ENCODE data around the gene SIGLEC5.
A peak's percentile ranks its signal among the peaks of the same experiment; 100 is the strongest.
"Not testable (repeated sequence)": the region's sequence is repeated elsewhere in the genome, so short reads cannot be mapped to it uniquely, and the experiment has no call there.

SIGLEC5 gene

GRCh38 chr19:51630315-51630714 is at the start of gene SIGLEC5:
SIGLEC5 (minus strand) TSS chr19:51630401; CDS start chr19:51630335, 66 bp downstream.
- not testable (repeated sequence) for DNase-seq (ENCODE audit: low read depth)

- no peak for DNase-seq (ENCODE audit: low read depth)
These were observed 46.4 kb upstream of the SIGLEC5 start for GRCh38 chr19:51676566-51677083.

- DNase-seq (ENCODE audit: low read depth), result not testable (repeated sequence)
These were observed 45.8 kb upstream of the SIGLEC5 start for GRCh38 chr19:51675911-51676565.

GRCh38 chr19:51668216-51668615 is 38.0 kb upstream of the SIGLEC5 start:
- DNase-seq (ENCODE audit: low read depth), result no peak

- no peak for DNase-seq (ENCODE audit: low read depth)
These were observed 34.8 kb upstream of the SIGLEC5 start for GRCh38 chr19:51664997-51665396.

- no peak for DNase-seq (ENCODE audit: low read depth)
These were observed 33.9 kb upstream of the SIGLEC5 start for GRCh38 chr19:51664131-51664530.

- no peak for DNase-seq (ENCODE audit: low read depth)
These were observed 33.4 kb upstream of the SIGLEC5 start for GRCh38 chr19:51663650-51664049.

- peak; percentile 42 for DNase-seq (ENCODE audit: low read depth)
These were observed 30.9 kb upstream of the SIGLEC5 start for GRCh38 chr19:51660975-51661600.

GRCh38 chr19:51654783-51655182 is 24.6 kb upstream of the SIGLEC5 start:
- DNase-seq (ENCODE audit: low read depth), result no peak

- no peak for DNase-seq (ENCODE audit: low read depth)
These were observed 23.0 kb upstream of the SIGLEC5 start for GRCh38 chr19:51653162-51653561.

- DNase-seq (ENCODE audit: low read depth), result no peak
These were observed 22.1 kb upstream of the SIGLEC5 start for GRCh38 chr19:51652266-51652665.

- no peak for DNase-seq (ENCODE audit: low read depth)
These were observed 21.1 kb upstream of the SIGLEC5 start for GRCh38 chr19:51651216-51651846.

- no peak for DNase-seq (ENCODE audit: low read depth)
These were observed 17.1 kb upstream of the SIGLEC5 start for GRCh38 chr19:51647318-51647717.

GRCh38 chr19:51646730-51647129 is 16.5 kb upstream of the SIGLEC5 start, which contains the start of gene SIGLEC14:
SIGLEC14 (minus strand) TSS chr19:51646825; CDS start chr19:51646759, 66 bp downstream.
- DNase-seq (ENCODE audit: low read depth), result not testable (repeated sequence)

- DNase-seq (ENCODE audit: low read depth), result no peak
These were observed 14.6 kb upstream of the SIGLEC5 start for GRCh38 chr19:51644636-51645271.

GRCh38 chr19:51641648-51642047 is 11.4 kb upstream of the SIGLEC5 start:
- no peak for DNase-seq (ENCODE audit: low read depth)

GRCh38 chr19:51640386-51640785 is 10.2 kb upstream of the SIGLEC5 start:
- DNase-seq (ENCODE audit: low read depth), result no peak

GRCh38 chr19:51639916-51640315 is 9.7 kb upstream of the SIGLEC5 start:
- no peak for DNase-seq (ENCODE audit: low read depth)

GRCh38 chr19:51637362-51637978 is 7.3 kb upstream of the SIGLEC5 start:
- no peak for DNase-seq (ENCODE audit: low read depth)

GRCh38 chr19:51632126-51632525 is 1.9 kb upstream of the SIGLEC5 start:
- DNase-seq (ENCODE audit: low read depth), result no peak

GRCh38 chr19:51628153-51628939 is 1.9 kb downstream of the SIGLEC5 start:
- no peak for DNase-seq (ENCODE audit: low read depth)
